Peyer's patch (tissue), 4 donors: Measurements from ENCODE around the gene LUC7L3. TPM values are rescaled to one million over a fixed set of nuclear protein-coding genes. Genes with fewer than 3 reads are reported as not detected.

Source experiments
- DNase-seq, 3 donors: peaks; one replicate each; pipeline ENCODE4 v3.0.0-alpha.2; 2017 to 2019
- H3K27ac ChIP-seq, 4 donors: fragments of 200-600 bp; sonication (generic); one replicate each; pipeline ENCODE4 v1.5.1; 2016 to 2019
- H3K27me3 ChIP-seq, 2 donors: fragments of 200-600 bp; sonication (generic); one replicate each; pipeline ENCODE4 v1.5.1; 2019
- H3K36me3 ChIP-seq, 3 donors: fragments of 200-600 bp; sonication (generic); one replicate each; pipeline ENCODE4 v1.5.1; 2016 to 2019
- H3K4me1 ChIP-seq, 4 donors: fragments of 200-600 bp; sonication (generic); one replicate each; pipeline ENCODE4 v1.5.1; 2016 to 2019
- H3K4me3 ChIP-seq, 4 donors: fragments of 200-600 bp; sonication (generic); 1 replicate in 3 of 4; 2 replicates in 1 of 4; pipeline ENCODE4 v1.5.1; 2016 to 2019; ENCODE audit warnings: mild to moderate bottlenecking in 1 of 4
- H3K9me3 ChIP-seq, 4 donors: fragments of 200-600 bp; sonication (generic); one replicate each; pipeline ENCODE4 v1.5.1; 2016 to 2019; ENCODE audit warnings: mild to moderate bottlenecking in 1 of 4
- POLR2A ChIP-seq, 2 donors: fragments of 450-650 bp; IDR thresholded peaks; one replicate each; pipeline ENCODE4 v1.5.1; 2017; ENCODE audit warnings: antibody characterized with exemption in 2 of 2, mild to moderate bottlenecking in 2 of 2, moderate library complexity in 2 of 2
- total RNA-seq, 4 donors: library from RNA; depleted of rRNA; stranded (reverse); fragments of >200 nt; gene quantifications; one replicate each; pipeline ENCODE4 v1.1.0, GENCODE V29; 2016
- TF ChIP-seq, protein P1 (sequence below), 6 experiments: fragments of 450-650 bp in 4 of 6; fragments of 200-600 bp in 2 of 6; sonication (generic) in 1 of 6; IDR thresholded peaks; one replicate each; pipeline ENCODE4 v1.5.1; 2017 to 2019; ENCODE audit warnings: antibody characterized with exemption in 6 of 6, mild to moderate bottlenecking in 3 of 6, moderate library complexity in 1 of 6

Gene LUC7L3
- total RNA-seq, 4 donors from 2014 or later = 77.2 to 1,326 (median 139) TPM

- no peak overlapping the region for H3K4me3 ChIP-seq
- H3K4me1 ChIP-seq = peaks cover 0 to 6% (median 0%) of the 10 kb centered on the region in 4 donors
- H3K27ac ChIP-seq = no peak overlapping the region
- H3K27me3 ChIP-seq = no peaks in the 10 kb centered on the region
- DNase-seq = no peak
- H3K9me3 ChIP-seq = no peaks in the 10 kb centered on the region
- H3K36me3 ChIP-seq = no peaks in the 10 kb centered on the region
- TF ChIP-seq POLR2A (IDR thresholded peaks at IDR 0.05) = no peak
- TF ChIP-seq, protein P1, sequence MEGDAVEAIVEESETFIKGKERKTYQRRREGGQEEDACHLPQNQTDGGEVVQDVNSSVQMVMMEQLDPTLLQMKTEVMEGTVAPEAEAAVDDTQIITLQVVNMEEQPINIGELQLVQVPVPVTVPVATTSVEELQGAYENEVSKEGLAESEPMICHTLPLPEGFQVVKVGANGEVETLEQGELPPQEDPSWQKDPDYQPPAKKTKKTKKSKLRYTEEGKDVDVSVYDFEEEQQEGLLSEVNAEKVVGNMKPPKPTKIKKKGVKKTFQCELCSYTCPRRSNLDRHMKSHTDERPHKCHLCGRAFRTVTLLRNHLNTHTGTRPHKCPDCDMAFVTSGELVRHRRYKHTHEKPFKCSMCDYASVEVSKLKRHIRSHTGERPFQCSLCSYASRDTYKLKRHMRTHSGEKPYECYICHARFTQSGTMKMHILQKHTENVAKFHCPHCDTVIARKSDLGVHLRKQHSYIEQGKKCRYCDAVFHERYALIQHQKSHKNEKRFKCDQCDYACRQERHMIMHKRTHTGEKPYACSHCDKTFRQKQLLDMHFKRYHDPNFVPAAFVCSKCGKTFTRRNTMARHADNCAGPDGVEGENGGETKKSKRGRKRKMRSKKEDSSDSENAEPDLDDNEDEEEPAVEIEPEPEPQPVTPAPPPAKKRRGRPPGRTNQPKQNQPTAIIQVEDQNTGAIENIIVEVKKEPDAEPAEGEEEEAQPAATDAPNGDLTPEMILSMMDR (IDR thresholded peaks at IDR 0.05) = no peak
These were observed 67.7 kb downstream of the LUC7L3 start for GRCh38 chr17:50787106-50787505.

DNA sequence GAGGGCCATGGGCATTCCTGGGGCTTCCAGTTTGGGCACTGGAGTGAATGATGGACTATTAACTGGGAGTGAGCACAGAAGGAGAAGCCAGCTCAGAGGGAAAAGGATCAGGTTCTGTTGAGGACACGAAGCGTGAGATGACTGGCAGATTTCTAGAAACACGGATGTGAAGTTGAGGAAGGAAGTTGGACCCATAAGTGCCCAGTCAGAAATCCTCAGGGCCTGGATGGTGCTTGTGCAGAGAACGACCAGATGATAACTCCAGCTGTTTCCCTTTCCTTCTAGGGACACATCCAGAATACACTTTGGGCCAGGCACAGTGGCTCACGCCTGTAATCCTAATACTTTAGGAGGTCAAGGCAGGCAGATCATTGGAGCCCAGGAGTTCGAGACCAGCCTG is 71.2 kb downstream of the LUC7L3 start:
- no peaks in the 10 kb centered on the region for H3K9me3 ChIP-seq
- TF ChIP-seq POLR2A (IDR thresholded peaks at IDR 0.05) = no peak
- TF ChIP-seq, protein P1 (IDR thresholded peaks at IDR 0.05) = no peak
- H3K36me3 ChIP-seq = no peaks in the 10 kb centered on the region
- DNase-seq = no peak
- peaks cover 0 to 6% (median 0%) of the 10 kb centered on the region in 4 donors for H3K4me1 ChIP-seq
- no peak overlapping the region for H3K4me3 ChIP-seq
- no peak overlapping the region for H3K27ac ChIP-seq
- H3K27me3 ChIP-seq = no peaks in the 10 kb centered on the region

- no peak overlapping the region for H3K27ac ChIP-seq
- H3K27me3 ChIP-seq = no peaks in the 10 kb centered on the region
- no peak for TF ChIP-seq POLR2A (IDR thresholded peaks at IDR 0.05)
- TF ChIP-seq, protein P1 (IDR thresholded peaks at IDR 0.05) = no peak
- no peak for DNase-seq
- no peaks in the 10 kb centered on the region for H3K36me3 ChIP-seq
- H3K4me3 ChIP-seq = no peak overlapping the region
- no peaks in the 10 kb centered on the region for H3K4me1 ChIP-seq
- no peaks in the 10 kb centered on the region for H3K9me3 ChIP-seq
These were observed 72.7 kb downstream of the LUC7L3 start for GRCh38 chr17:50792132-50792531.

DNA sequence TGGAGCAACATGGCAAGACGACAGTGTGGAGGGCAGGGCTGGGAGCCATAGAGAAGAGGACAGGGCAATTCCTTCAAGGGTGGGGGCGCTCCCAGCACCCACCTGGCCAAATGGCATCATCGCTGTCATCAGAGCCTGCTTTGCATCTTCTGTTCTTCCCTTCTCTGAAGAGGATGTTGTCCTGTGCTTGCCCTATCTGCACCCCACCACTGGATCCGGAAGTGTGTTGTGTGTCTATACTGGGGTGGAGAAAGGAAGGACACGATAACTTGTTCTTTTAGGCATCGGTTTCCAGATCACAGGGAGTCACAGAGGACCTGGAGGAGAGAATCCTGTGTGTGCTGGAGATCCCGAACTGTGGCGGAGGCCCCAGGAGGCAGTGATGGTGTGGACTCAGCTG is 73.6 kb downstream of the LUC7L3 start:
- no peak for TF ChIP-seq POLR2A (IDR thresholded peaks at IDR 0.05)
- TF ChIP-seq, protein P1 (IDR thresholded peaks at IDR 0.05) = no peak
- no peaks in the 10 kb centered on the region for H3K9me3 ChIP-seq
- no peaks in the 10 kb centered on the region for H3K36me3 ChIP-seq
- no peak overlapping the region for H3K4me3 ChIP-seq
- no peak overlapping the region for H3K27ac ChIP-seq
- DNase-seq = no peak
- H3K27me3 ChIP-seq = no peaks in the 10 kb centered on the region
- no peaks in the 10 kb centered on the region for H3K4me1 ChIP-seq

DNA sequence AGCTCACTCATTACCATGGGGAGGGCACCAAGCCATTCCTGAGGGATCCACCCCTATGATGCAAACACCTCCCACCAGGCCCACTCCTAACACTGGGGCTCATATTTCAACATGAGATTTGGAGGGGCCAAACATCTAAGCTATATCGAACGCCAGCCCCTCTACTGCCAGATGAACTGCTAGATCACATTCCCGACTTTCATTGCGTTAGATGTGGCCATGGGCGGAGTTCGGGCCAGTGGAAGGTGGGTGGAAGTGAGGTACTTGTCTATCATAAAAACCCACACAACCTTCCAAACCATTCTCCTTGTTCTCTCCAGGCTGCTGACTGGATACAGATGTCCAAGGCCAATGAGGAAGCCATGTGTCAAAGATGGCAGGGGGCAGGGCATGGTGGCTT is 75.0 kb downstream of the LUC7L3 start:
- no peaks in the 10 kb centered on the region for H3K4me1 ChIP-seq
- H3K9me3 ChIP-seq = no peaks in the 10 kb centered on the region
- no peak overlapping the region for H3K27ac ChIP-seq
- no peak for DNase-seq
- no peak overlapping the region for H3K4me3 ChIP-seq
- H3K36me3 ChIP-seq = no peaks in the 10 kb centered on the region
- H3K27me3 ChIP-seq = no peaks in the 10 kb centered on the region
- TF ChIP-seq, protein P1 (IDR thresholded peaks at IDR 0.05) = no peak
- no peak for TF ChIP-seq POLR2A (IDR thresholded peaks at IDR 0.05)
